Iris pigment epithelial cell (primary cell): Measurements from ENCODE around the gene DKK3.
A peak's percentile ranks its signal among the peaks of the same experiment; 100 is the strongest.

Experiments used
- DNase-seq: peaks from one replicate; pipeline ENCODE4 v3.0.0-alpha.2; 2011; ENCODE audit warnings: low read depth

DKK3 gene

DNA sequence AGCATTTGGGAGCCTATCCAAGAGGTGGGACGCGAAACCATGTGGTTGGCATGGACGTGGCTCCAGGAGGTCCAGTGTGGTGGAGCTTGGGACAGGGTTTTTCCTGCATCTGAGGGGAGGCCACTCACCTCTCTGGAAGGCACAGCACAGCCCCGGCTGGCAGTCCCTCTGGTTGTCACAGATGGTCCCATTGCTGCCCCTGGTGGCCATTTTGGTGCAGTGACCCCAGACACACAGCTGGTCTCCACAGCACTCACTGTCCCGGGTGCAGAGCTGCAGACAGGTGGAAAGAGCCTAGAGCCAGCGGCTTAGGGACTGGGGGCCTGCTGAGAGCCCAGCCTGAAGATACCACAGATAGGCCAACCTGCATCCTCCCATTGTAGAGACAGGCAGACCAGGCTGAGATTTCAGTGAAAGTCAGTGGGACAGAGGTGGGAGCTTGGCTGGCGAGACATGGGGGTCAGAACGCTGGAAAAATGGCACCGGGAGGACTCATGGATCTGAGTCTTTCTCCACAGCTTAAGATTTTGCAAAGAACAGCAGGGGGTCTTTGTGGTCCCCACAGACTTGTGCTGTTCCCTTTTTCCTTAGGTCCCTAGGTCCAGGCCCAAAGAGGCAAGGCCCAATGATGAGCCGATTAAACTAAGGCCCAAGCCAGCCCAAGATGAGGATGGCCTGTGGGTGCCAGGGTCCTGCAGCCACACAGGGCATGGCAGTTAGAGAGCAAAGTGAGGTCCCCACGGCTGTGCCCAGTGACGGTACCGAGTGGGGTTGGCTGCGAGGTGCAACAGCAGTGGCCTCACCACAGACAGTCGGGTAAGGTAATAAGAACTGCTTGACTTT is 41.4 kb downstream of the DKK3 start:
- no peak for DNase-seq

DNA sequence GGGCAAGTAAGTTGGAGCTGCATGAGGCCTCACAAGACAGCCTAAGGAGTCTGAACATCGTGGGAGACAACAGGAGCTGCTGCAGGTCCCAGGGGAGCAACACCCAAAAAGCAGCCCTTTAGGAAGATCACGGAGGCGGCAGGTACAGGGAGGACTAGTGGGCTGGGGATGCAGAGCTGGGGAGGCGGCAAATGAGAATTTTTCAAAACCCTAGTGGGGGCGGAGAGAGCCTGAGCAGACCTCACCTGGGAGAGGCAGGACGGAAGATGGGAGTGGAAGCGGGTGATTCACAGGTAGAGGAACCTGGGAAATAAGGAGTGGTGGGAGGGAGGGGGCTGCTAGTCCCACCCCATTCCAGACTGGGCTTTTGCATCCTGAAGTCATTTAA is 42.1 kb downstream of the DKK3 start:
- no peak for DNase-seq

GRCh38 chr11:11965656-11966353 is 42.6 kb downstream of the DKK3 start:
- no peak for DNase-seq

- DNase-seq: no peak
Observed at GRCh38 chr11:11965192-11965591, 43.2 kb downstream of the DKK3 start.

GRCh38 chr11:11964774-11965150 is 43.7 kb downstream of the DKK3 start:
- DNase-seq: no peak

- DNase-seq: no peak
Observed at GRCh38 chr11:11963842-11964773, 44.3 kb downstream of the DKK3 start.

- no peak for DNase-seq
Observed at GRCh38 chr11:11963067-11963466, 45.4 kb downstream of the DKK3 start.

DNA sequence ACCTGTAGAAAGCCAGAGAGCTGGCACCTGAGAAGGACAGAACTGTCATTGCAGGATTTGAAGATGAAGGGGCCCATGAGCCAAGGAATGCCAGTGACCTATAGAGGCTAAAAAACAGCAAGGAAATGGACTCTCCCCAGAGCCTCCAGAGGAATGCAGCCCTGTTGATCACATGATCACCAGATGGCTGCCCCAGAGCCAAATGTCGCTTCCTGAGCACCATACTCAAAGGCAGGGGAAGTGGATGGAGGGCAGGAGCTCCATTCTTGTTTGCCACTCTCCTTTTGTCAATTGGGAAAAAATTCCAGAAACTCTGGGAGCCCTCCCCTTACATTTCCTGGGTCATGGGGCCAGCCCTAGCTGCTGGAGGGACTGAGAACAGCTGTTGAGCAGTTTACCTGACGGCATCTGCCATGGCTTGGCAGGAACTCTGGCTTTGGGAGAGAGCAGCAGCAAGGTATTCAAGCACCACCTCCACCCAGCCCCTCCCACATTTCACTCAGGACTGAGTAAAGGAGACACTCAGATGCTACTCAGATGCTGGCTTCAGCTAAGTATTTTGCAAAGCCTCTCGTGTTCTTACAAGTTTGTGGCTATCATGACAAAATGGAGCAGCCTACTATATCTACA is 46.9 kb downstream of the DKK3 start:
- DNase-seq: no peak

GRCh38 chr11:11960687-11961086 is 47.7 kb downstream of the DKK3 start:
- DNase-seq: no peak

- no peak for DNase-seq
Observed at GRCh38 chr11:11959601-11960000, 48.8 kb downstream of the DKK3 start.

DNA sequence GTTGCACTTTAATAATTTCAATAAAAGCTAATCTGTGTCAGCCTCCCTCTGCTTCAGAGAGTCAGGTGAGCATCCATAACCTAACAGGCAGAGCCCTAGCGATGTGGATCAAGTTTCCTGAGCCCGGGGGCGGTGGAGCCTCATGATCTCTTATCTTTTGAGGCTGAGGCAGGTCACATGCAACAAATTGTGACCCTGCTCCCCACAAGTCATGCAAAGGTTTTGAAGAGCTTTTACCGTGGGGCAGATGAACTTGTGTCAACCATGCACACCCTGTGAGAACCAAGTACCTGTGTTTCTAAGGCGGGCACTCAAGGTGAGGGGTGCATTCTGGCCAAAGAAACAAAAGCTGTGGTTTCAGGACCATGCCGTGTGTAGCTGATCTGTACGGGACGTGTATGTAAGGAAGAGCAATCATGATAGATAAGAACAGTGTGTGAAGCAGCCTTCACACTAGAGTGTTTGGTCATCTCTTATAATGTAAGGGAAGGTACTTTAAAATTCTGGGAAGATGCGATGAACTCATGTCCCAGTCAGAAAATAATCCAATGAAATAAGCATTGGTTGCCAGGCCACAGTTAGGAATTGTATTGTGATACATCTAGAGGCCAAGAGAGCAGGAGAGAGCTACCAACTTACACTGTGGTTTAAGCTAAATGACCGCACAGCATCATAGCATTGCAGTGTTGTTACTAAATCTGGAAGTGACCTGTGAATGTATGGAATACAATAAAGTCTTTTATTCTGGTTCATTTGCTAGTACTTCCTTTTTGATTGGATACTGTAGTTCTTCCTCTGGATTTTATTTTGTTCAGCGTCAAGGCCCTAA is 49.8 kb downstream of the DKK3 start:
- no peak for DNase-seq

DNA sequence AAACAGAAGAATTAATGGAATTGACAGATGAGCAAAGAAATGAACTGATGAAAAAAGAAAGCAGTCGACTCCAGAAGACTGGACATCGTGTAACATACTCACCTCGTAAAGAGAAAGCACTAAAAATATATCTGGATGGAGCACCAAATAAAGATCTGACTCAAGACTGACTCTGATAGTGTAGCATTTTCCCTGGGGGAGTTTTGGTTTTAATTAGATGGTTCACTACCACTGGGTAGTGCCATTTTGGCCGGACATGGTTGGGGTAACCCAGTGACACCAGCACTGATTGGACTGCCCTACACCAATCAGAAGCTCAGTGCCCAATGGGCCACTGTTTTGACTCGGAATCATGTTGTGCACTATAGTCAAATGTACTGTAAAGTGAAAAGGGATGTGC is 52.4 kb downstream of the DKK3 start:
- no peak for DNase-seq

DNA sequence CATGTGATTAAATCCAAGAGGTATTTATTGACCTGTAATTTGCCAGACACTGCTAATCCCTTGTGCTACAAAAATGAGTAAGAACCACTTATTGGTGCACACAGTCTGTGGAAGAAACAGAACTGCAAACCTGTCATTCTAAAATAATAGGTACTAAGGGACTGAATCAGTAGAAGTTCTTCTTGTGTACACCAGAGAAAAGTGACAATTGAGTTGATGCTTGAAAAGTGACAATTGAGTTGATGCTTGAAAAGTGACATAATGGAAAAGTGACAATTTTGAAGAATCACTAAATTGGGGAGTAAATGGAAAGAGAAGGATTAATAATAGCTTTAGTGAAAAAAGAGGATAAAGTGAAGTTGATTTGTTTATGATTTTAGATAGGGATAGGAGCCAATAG is 56.4 kb downstream of the DKK3 start:
- DNase-seq: no peak

- DNase-seq: no peak
Observed at GRCh38 chr11:11949482-11949881, 58.9 kb downstream of the DKK3 start.

- no peak for DNase-seq
Observed at GRCh38 chr11:11948242-11948947, 60.0 kb downstream of the DKK3 start.

DNA sequence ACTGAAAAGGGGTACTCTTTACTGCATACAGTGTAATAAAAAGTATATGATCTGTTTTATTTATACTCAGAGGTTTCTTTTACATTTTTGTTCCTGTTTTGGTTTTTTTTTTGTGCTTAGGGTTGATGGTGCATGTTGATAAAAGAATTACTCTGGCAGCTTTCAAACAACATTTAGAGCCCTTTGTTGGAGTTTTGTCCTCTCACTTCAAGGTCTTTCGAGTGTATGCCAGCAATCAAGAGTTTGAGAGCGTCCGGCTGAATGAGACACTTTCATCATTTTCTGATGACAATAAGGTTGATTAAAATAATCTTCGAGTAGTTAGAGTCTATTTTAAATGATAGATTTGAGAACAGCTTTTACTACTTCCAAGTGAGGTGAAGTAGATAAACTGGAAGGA is 60.6 kb downstream of the DKK3 start:
- no peak for DNase-seq

GRCh38 chr11:11946878-11947277 is 61.5 kb downstream of the DKK3 start:
- DNase-seq: no peak

DNA sequence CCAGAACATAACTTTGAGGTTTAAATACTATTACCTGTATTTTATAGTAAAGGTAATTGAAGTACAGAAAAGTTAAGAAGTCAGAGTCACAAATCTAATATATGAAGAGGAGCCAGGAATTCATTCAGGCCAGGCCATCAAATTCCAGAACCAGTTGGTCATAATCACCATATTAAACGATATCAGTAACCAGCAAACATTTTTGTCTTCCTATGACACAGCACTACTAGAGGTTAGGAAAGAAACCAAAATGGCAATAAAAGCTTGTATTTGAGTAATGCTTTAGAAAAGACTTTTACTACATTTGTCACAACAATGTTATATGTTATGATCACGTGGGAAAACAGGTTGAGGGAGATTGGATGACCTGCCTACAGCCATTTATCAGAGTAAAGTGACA is 62.2 kb downstream of the DKK3 start:
- DNase-seq: peak; percentile 67

- DNase-seq: no peak
Observed at GRCh38 chr11:11944444-11944843, 64.0 kb downstream of the DKK3 start.

- no peak for DNase-seq
Observed at GRCh38 chr11:11942668-11943067, 65.8 kb downstream of the DKK3 start.

DNA sequence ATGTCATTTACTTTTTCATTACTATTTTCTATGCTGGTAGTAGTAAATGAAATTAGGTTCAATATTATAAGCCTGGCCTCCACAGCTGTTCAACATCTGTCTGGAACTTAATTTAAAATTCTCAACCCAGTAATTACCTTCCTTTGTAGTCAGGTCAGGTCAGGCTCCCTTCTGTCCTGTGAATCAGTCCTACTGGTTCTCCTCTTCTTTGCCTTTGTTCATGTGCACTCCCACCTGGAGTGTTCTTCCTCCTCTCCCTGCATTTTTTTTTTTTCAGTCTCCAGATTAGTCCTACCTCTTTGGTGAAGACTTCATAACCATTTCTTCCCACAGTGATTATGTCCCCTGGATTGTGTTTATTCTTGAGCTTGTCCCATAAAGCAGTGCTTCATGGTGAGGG is 67.9 kb downstream of the DKK3 start:
- DNase-seq: no peak
